Measurements from ENCODE around the gene RAP1GAP2. TPM values are rescaled to one million over a fixed set of nuclear protein-coding genes. Genes with fewer than 3 reads are reported as not detected.

RAP1GAP2 gene
- total RNA-seq, 4 donors from 2014 or later = 4.9 to 12.4 (median 10.0) TPM

- no peak for DNase-seq
- H3K27ac ChIP-seq = peak overlapping the region; percentile 52 to 81 (median 69)
- H3K4me3 ChIP-seq = peak overlapping the region; percentile 34 to 64 (median 52)
- TF ChIP-seq, protein P1, sequence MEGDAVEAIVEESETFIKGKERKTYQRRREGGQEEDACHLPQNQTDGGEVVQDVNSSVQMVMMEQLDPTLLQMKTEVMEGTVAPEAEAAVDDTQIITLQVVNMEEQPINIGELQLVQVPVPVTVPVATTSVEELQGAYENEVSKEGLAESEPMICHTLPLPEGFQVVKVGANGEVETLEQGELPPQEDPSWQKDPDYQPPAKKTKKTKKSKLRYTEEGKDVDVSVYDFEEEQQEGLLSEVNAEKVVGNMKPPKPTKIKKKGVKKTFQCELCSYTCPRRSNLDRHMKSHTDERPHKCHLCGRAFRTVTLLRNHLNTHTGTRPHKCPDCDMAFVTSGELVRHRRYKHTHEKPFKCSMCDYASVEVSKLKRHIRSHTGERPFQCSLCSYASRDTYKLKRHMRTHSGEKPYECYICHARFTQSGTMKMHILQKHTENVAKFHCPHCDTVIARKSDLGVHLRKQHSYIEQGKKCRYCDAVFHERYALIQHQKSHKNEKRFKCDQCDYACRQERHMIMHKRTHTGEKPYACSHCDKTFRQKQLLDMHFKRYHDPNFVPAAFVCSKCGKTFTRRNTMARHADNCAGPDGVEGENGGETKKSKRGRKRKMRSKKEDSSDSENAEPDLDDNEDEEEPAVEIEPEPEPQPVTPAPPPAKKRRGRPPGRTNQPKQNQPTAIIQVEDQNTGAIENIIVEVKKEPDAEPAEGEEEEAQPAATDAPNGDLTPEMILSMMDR (IDR thresholded peaks at IDR 0.05) = no peak
- TF ChIP-seq POLR2A (IDR thresholded peaks at IDR 0.05) = peak in 1 of 4 donors; percentile 25
- 32 to 51% methylated on average over 4 to 7 of the region's 8 CpGs for WGBS, 2 donors
- peaks cover 0 to 18% (median 2%) of the 10 kb centered on the region in 3 donors for H3K4me1 ChIP-seq
- intact Hi-C loops (cut with DNase I) = no loop called here
- no peaks in the 10 kb centered on the region for H3K27me3 ChIP-seq
- H3K36me3 ChIP-seq = no peaks in the 10 kb centered on the region
- H3K9me3 ChIP-seq = no peaks in the 10 kb centered on the region
Observed at GRCh38 chr17:2975469-2975958, 179.3 kb downstream of the RAP1GAP2 start.

- no peaks in the 10 kb centered on the region for H3K36me3 ChIP-seq
- no peak for DNase-seq
- intact Hi-C loops (cut with DNase I) = no loop called here
Observed at GRCh38 chr17:2977157-2977556, 180.9 kb downstream of the RAP1GAP2 start.

GRCh38 chr17:2978116-2978515, 181.9 kb downstream of the RAP1GAP2 start:
- intact Hi-C loops (cut with DNase I) = no loop called here
- Histone ChIP-seq H3K4me3 (no peak overlapping the region), H3K27me3 (no peaks in the 10 kb centered on the region), H3K4me1 (peaks cover 7 to 44% (median 8%) of the 10 kb centered on the region in 3 donors), H3K27ac (no peak overlapping the region), H3K36me3 (no peaks in the 10 kb centered on the region), H3K9me3 (no peaks in the 10 kb centered on the region)
- DNase-seq = no peak
- WGBS, 2 donors = 72 to 91% methylated on average over 9 of the region's 9 CpGs
- TF ChIP-seq, protein P1 (IDR thresholded peaks at IDR 0.05) = no peak
- no peak for TF ChIP-seq POLR2A (IDR thresholded peaks at IDR 0.05)

More at GRCh38 chr17:2977157-2977556, 180.9 kb downstream of the RAP1GAP2 start:
- Histone ChIP-seq H3K27ac (no peak overlapping the region), H3K4me3 (no peak overlapping the region), H3K9me3 (no peaks in the 10 kb centered on the region), H3K4me1 (peaks cover 2 to 35% (median 4%) of the 10 kb centered on the region in 3 donors), H3K27me3 (no peaks in the 10 kb centered on the region)
- TF ChIP-seq POLR2A (IDR thresholded peaks at IDR 0.05) = no peak
- TF ChIP-seq, protein P1 (IDR thresholded peaks at IDR 0.05) = no peak
- 56 to 78% methylated on average over 3 of the region's 3 CpGs for WGBS, 2 donors

GRCh38 chr17:2978991-2979390, 182.8 kb downstream of the RAP1GAP2 start:
- WGBS, 2 donors = 90 to 92% methylated on average over 2 of the region's 2 CpGs
- peaks cover 7 to 47% (median 8%) of the 10 kb centered on the region in 3 donors for H3K4me1 ChIP-seq
- intact Hi-C loops (cut with DNase I) = no loop called here
- no peaks in the 10 kb centered on the region for H3K27me3 ChIP-seq
- no peaks in the 10 kb centered on the region for H3K36me3 ChIP-seq
- no peak overlapping the region for H3K27ac ChIP-seq
- no peak overlapping the region for H3K4me3 ChIP-seq
- TF ChIP-seq, protein P1 (IDR thresholded peaks at IDR 0.05) = no peak
- TF ChIP-seq POLR2A (IDR thresholded peaks at IDR 0.05) = no peak
- H3K9me3 ChIP-seq = no peaks in the 10 kb centered on the region
- DNase-seq = no peak

- WGBS, 2 donors = 86 to 93% methylated on average over 7 to 12 of the region's 13 CpGs
- no peaks in the 10 kb centered on the region for H3K9me3 ChIP-seq
- peaks cover 0 to 13% (median 0%) of the 10 kb centered on the region in 3 donors for H3K36me3 ChIP-seq
- intact Hi-C loops (cut with DNase I) = no loop called here
- no peak for DNase-seq
- peak overlapping the region in 1 of 4 donors; percentile 11 for H3K27ac ChIP-seq
- TF ChIP-seq, protein P1 (IDR thresholded peaks at IDR 0.05) = no peak
- TF ChIP-seq POLR2A (IDR thresholded peaks at IDR 0.05) = no peak
- no peaks in the 10 kb centered on the region for H3K27me3 ChIP-seq
- H3K4me1 ChIP-seq = peaks cover 7 to 47% (median 8%) of the 10 kb centered on the region in 3 donors
- H3K4me3 ChIP-seq = no peak overlapping the region
Observed at GRCh38 chr17:2980211-2980903, 184.1 kb downstream of the RAP1GAP2 start.
